Stimulated activated CD4-positive, alpha-beta T cell treated with anti-CD3 and anti-CD28 coated beads, Interleukin-4, amount 100 ng/mL, for 48 hours (primary cell): ENCODE data around the gene RRM1.
"Not testable (repeated sequence)": the region's sequence is repeated elsewhere in the genome, so short reads cannot be mapped to it uniquely, and the experiment has no call there.

Experiments used
- DNase-seq, 2 donors: peaks; one replicate each; pipeline ENCODE4 v3.0.0-alpha.2; 2020; ENCODE audit warnings: low read depth in 2 of 2

The RRM1 gene

GRCh38 chr11:4076774-4077173 is 17.8 kb upstream of the RRM1 start:
- no peak for DNase-seq

DNA sequence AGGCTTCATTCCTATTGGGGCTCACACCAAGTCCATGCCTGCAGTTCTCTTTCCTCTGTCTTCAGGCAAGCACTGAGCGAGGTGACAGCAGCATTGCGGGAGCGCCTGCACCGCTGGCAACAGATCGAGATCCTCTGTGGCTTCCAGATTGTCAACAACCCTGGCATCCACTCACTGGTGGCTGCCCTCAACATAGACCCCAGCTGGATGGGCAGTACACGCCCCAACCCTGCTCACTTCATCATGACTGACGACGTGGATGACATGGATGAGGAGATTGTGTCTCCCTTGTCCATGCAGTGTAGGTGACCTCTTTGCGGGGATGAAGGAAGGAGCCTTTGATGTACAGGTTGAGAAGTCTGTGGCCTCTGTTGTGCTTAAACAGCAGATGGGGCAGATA is 11.4 kb upstream of the RRM1 start:
- DNase-seq: no peak

- DNase-seq: no peak
These were observed 10.0 kb upstream of the RRM1 start for GRCh38 chr11:4084406-4085125.

DNA sequence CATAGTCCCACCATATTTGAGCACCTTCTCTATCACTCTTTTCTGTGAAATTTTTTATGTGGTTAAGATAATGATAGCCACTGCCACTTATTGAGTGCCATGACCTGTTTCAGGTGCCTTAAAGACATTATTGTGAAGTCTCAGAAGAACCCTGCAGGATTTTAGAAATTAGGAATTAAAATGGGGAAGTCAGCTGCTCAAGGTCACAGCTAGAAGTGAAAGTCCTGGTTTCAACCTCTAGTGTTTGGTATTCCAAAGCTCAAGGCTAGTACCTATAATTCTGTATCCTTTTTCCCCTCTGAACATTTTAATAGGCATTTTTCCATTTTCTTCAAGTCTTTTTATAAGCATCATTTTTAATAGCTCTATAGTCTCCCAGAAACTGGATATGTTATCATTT is 9.0 kb upstream of the RRM1 start:
- no peak for DNase-seq

- DNase-seq: no peak
These were observed 7.8 kb upstream of the RRM1 start for GRCh38 chr11:4086575-4087353.

DNA sequence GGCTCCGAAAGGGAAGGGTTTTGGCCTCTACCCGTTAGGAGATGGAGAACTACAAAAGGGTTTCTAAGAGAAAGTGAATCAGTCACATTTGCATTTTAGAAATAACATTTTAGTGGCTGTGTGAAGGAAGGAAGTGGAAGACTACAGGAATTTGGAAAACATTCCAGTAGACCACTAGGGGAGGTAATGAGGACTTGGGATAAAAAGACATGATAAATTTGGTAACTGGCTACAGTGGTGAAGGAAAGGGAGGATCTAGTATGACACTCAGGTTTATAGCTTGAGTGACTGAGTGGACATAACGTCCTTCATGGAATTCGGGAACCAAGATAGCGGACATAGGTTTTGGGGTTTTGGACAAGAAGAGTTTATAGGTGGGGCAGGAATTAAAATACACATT is 7.0 kb upstream of the RRM1 start:
- no peak for DNase-seq

GRCh38 chr11:4090258-4090657 is 4.3 kb upstream of the RRM1 start:
- DNase-seq: no peak

DNA sequence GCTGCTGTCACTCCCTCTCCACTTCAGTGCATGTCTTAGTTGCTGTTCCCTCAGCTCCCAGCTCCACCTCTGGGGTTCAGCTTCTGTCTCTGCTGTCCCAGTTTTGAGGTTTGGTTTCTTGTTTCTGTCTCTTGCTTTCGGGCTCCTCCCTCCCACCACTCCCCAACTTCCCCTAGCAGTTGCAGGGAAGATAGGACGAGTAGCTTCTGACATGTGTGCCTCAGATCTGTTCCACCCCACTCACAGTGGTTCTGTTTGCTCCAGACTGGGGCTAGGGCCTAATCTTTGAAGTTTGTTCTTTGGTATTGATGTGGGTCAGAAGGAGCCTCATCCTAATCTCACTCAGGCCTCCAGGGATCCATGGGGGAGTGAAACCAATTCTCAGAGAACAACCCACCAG is 2.6 kb upstream of the RRM1 start:
- DNase-seq: no peak

DNA sequence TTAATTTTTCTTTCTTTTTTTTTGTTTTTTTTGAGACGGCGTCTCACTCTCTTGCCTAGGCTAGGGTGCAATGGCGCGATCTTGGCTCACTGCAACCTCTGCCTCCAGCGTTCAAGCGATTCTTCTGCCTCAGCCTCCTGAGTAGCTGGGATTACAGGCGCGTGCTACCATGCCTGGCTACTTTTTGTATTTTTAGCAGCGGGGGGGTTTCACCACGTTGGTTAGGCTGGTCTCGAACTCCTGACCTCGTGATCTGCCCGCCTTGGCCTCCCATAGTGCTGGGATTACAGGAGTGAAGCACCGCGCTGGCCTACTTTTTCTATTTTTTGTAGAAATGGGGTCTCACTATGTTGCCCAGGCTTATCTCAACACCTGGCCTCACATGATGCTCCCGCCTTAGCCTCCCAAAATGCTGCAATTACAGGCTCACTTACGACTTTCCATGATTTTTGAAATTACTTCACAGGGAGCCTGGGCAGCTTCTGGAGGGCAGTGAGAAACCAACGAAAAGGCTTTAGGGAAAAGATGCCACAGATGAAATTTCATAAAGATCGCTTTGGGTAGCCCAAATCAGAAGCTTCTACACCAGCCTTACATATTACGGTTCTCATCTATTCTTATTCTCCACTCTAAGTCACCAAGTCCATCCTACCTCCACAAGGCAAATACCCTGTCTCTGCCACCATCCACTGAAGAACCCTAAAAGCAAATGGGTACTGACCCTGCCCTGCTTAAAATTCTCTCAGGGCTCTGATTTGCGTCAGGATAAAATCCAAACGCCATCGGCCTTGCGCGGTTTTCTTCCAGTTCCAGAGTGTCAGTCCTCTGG is 866 bp upstream of the RRM1 start:
- DNase-seq: no peak

- DNase-seq: no peak
These were observed 1.1 kb downstream of the RRM1 start for GRCh38 chr11:4095509-4096230.

DNA sequence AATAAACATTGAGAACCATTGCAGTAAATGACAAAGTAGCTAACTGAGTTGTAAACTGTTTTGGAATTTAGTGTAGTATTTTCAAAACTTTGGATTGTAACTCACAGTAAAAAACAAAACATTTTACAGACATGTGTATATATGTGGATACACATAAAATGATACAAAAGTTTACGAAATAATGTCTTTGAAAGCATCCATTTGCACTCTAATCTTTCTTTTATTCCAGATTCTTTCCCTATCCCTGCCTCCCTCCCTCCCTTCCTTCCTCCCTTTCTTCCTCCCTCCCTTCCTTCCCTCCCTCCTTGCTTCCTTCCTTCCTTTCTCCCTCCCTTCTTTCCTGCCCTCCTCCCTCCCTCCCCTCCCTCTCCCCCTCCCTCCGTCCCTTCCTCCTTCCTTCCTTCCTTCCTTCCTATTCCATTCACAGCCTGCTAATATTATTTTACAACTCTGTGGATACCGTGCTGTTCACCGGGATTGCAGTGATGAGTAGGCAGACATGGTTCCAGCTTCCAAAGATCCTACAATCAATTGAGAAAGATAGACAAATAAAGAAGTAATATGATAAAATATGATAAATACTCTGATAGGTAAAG is 3.5 kb downstream of the RRM1 start:
- DNase-seq: no peak

GRCh38 chr11:4102711-4103110 is 8.1 kb downstream of the RRM1 start:
- DNase-seq: no peak

GRCh38 chr11:4103269-4103668 is 8.7 kb downstream of the RRM1 start:
- no peak for DNase-seq

GRCh38 chr11:4105916-4106315 is 11.3 kb downstream of the RRM1 start:
- no peak for DNase-seq

DNA sequence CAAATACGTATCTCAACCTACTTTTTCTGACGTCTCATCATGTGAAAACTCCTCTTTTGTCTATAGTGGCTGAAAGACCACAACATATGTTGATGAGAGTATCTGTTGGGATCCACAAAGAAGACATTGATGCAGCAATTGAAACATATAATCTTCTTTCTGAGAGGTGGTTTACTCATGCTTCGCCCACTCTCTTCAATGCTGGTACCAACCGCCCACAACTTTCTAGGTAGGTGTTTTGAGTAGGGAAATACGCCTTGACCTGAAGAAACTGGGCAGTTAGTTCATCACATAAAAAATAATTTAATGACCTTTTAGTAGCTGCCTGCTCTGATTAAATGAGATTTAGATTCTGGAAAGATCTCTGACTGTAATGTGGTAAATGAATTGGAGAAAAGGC is 17.2 kb downstream of the RRM1 start:
- no peak for DNase-seq

DNA sequence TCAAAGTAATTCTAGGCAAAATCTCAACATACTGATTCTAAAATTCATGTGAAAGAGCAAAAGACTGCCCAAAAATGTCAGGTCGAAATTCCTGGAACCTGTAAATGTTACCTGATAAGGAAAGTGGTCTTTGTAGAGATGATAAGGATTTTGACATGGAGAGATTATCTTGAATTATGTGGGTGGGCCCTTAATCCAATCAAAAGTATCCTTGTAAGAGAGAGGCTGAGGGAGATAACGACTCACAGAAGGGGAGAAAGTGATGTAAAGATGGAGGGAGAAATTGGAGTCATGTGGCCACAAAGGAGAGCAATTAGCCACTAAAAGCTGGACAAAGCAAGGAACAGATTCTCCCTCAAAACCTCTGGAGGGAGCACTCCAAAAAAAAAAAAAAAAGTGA is 20.5 kb downstream of the RRM1 start:
- DNase-seq: no peak

GRCh38 chr11:4118107-4118506 is 23.5 kb downstream of the RRM1 start:
- no peak for DNase-seq

DNA sequence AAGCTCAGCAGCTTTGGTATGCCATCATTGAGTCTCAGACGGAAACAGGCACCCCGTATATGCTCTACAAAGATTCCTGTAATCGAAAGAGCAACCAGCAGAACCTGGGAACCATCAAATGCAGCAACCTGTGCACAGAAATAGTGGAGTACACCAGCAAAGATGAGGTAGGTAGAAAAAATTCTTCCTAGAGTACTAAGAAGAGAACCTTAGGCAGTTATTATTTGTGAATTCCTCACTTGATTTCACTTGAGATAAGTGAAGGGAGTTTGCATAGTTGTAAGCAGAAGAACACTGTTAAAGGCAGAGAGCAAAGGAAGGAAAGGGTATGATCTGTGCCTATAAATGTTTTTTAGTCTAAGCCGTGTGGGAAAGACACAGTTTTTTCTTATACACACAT is 28.6 kb downstream of the RRM1 start:
- DNase-seq: no peak

DNA sequence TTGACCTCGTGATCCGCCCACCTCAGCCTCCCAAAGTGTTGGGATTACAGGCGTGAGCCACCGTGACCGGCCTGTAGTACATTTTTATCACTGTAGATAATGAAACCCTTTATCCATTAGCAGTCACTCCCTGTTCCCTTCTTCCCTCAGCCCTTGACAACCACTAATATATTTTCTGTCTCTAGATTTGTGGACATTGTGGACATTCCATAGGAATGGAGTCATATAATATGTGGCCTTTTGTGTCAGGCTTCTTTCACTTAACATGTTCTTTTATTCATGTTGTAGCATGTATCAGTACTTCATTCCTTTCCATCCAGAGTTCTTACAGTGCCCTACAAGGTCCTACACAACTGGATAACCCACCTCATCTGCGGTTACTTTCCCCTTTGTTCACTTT is 30.5 kb downstream of the RRM1 start:
- no peak for DNase-seq

DNA sequence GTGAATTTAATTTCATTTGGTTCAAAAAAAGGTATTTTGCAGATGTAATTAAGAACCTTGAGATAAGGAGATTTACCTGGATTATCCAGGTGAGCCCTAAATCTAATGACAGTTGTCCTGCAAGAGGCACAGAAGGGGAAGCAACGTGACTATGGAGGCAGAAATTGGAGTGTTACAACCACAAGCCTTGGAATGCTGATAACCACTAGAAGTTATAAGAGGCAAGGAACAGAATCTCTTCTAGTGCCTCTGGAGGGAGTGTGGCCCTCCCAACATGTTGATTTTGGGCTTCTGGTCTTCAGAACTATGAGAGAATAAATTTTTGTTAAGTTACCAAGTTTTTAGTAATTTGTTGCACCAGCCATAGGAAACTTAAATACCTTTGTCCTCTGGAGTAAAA is 32.8 kb downstream of the RRM1 start:
- DNase-seq: no peak

- not testable (repeated sequence) for DNase-seq
These were observed 35.6 kb downstream of the RRM1 start for GRCh38 chr11:4130219-4130618.

DNA sequence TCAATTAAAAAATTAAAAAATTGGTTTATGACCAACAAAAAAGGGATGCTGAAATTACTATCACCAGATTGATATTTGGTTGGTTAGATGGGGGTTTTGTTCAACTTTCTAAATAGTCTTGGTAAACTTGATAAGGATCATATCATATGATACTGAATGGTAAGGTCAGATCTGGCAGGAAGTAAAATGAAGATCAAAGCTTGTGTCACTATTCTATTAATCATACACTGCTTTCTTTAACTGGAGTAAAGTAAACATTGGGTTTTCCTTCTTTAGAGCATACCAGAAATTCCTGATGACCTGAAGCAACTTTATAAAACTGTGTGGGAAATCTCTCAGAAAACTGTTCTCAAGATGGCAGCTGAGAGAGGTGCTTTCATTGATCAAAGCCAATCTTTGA is 40.2 kb downstream of the RRM1 start:
- no peak for DNase-seq
